Superior temporal gyrus (tissue), 1 donor: Measurements from ENCODE around the gene ADGB.

Experiments used
- DNase-seq: peaks from one replicate; pipeline ENCODE4 v3.0.0-alpha.2; 2016; ENCODE audit errors: extremely low spot score

ADGB gene

GRCh38 chr6:146861029-146861563 is 262.3 kb downstream of the ADGB start:
- DNase-seq, result peak; percentile 22

DNA sequence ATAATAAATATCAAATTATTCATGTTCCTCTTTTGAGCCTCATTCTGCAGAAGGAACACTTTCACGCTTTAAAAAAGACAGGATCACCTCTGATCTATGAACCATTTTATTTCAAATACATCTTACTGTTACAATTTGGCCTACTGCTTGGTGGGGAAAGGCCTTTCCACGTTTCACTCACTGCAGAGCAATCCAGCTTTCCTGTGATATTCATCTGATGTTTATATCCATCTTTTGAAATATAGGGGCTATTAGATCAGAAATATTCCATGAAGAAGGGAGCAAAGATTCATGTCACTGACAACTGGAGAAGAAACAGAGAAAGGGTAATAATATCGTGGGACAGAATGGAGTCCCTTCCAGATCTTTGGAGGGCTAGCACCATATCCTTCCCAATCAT is 262.9 kb downstream of the ADGB start:
- DNase-seq, result no peak

- DNase-seq, result no peak
Observed at GRCh38 chr6:146862508-146862919, 263.7 kb downstream of the ADGB start.

- DNase-seq, result no peak
Observed at GRCh38 chr6:146864300-146864699, 265.5 kb downstream of the ADGB start.

GRCh38 chr6:146864885-146865284 is 266.1 kb downstream of the ADGB start:
- DNase-seq, result no peak
